HepG2 (cell line): ENCODE measurements around the gene ZNF48. TPM values are rescaled to one million over a fixed set of nuclear protein-coding genes. Genes with fewer than 3 reads are reported as not detected.

Source experiments
- HNF4G ChIP-seq, 2 experiments: sonication (generic) in 1 of 2; formaldehyde crosslinking in 1 of 2; IDR thresholded peaks; 2 replicates each; pipeline versions ENCODE4 v1.4.0 to v1.6.1; 2011 to 2020; ENCODE audit warnings: borderline replicate concordance in 2 of 2, low read depth in 2 of 2, mild to moderate bottlenecking in 2 of 2, low read length in 1 of 2, missing genetic modification reagents in 1 of 2, moderate library complexity in 1 of 2
- NFKB2 ChIP-seq: sonication (generic); formaldehyde crosslinking; IDR thresholded peaks from 2 replicates; pipeline ENCODE4 v1.4.0; 2020; ENCODE audit warnings: missing genetic modification reagents, borderline replicate concordance
- NONO ChIP-seq, 2 experiments: fragments of 450-650 bp in 1 of 2; sonication (generic) in 1 of 2; formaldehyde crosslinking in 1 of 2; IDR thresholded peaks in 1 of 2; conservative IDR thresholded peaks in 1 of 2; 2 replicates each; pipeline versions ENCODE4 v1.6.1 to v1.8.0; 2017 to 2022; ENCODE audit warnings: mild to moderate bottlenecking in 1 of 2, missing genetic modification reagents in 1 of 2, moderate library complexity in 1 of 2
- PAX8 ChIP-seq: sonication (generic); formaldehyde crosslinking; IDR thresholded peaks from 2 replicates; pipeline ENCODE4 v1.8.0; 2022; ENCODE audit warnings: mild to moderate bottlenecking, missing genetic modification reagents, borderline replicate concordance
- PHF21A ChIP-seq: sonication (generic); formaldehyde crosslinking; IDR thresholded peaks from 2 replicates; pipeline ENCODE4 v1.5.0; 2020; ENCODE audit warnings: mild to moderate bottlenecking, missing genetic modification reagents
- TBX2 ChIP-seq: sonication (generic); formaldehyde crosslinking; IDR thresholded peaks from 2 replicates; pipeline ENCODE4 v1.5.0; 2020; ENCODE audit warnings: missing genetic modification reagents, mild to moderate bottlenecking, borderline replicate concordance
- TRIM24 ChIP-seq: sonication (generic); formaldehyde crosslinking; IDR thresholded peaks from 2 replicates; pipeline ENCODE4 v1.8.0; 2022; ENCODE audit warnings: mild to moderate bottlenecking, missing genetic modification reagents
- ZBTB7B ChIP-seq: sonication (generic); formaldehyde crosslinking; IDR thresholded peaks from 2 replicates; pipeline ENCODE4 v1.4.0; 2020; ENCODE audit warnings: missing genetic modification reagents
- ZFY ChIP-seq: sonication (generic); formaldehyde crosslinking; IDR thresholded peaks from 2 replicates; pipeline ENCODE4 v1.4.0; 2020; ENCODE audit warnings: missing genetic modification reagents
- ZNF496 ChIP-seq: sonication (generic); formaldehyde crosslinking; IDR thresholded peaks from 2 replicates; pipeline ENCODE4 v1.8.1; 2023; ENCODE audit warnings: mild to moderate bottlenecking, moderate library complexity, missing genetic modification reagents; ENCODE audit not compliant: insufficient replicate concordance
- ZNF572 ChIP-seq: sonication (generic); formaldehyde crosslinking; IDR thresholded peaks from 2 replicates; pipeline ENCODE4 v1.5.1; 2020; ENCODE audit warnings: mild to moderate bottlenecking, missing genetic modification reagents
- ZNF605 ChIP-seq: sonication (generic); formaldehyde crosslinking; IDR thresholded peaks from 2 replicates; pipeline ENCODE4 v1.8.0; 2022; ENCODE audit warnings: mild to moderate bottlenecking, missing genetic modification reagents
- ZNF607 ChIP-seq: sonication (generic); formaldehyde crosslinking; IDR thresholded peaks from 2 replicates; pipeline ENCODE4 v1.5.1; 2020; ENCODE audit warnings: missing genetic modification reagents, mild to moderate bottlenecking, borderline replicate concordance
- ZNF747 ChIP-seq: sonication (generic); formaldehyde crosslinking; IDR thresholded peaks from 2 replicates; pipeline ENCODE4 v1.8.1; 2023; ENCODE audit warnings: missing genetic modification reagents, mild to moderate bottlenecking, borderline replicate concordance
- ZNF883 ChIP-seq: sonication (generic); formaldehyde crosslinking; IDR thresholded peaks from 2 replicates; pipeline ENCODE4 v1.5.1; 2020; ENCODE audit warnings: mild to moderate bottlenecking, missing genetic modification reagents; ENCODE audit errors: not compliant biosample characterization
- polyA plus RNA-seq, 8 experiments: library from polyadenylated mRNA; depleted of rRNA in 3 of 8; stranded (reverse) in 7 of 8; unstranded in 1 of 8; fragments of >200 nt; fragmentation: Illumina TruSeq in 4 of 8; extraction: Trizol in 4 of 8; gene quantifications; 2 replicates each; pipeline versions ENCODE4 v1.2.1 to v1.2.3, GENCODE V29; 2011 to 2016; ENCODE audit warnings: low read depth in 4 of 8, missing spikeins in 1 of 8, mixed read lengths in 1 of 8; ENCODE audit not compliant: insufficient read depth in 1 of 8
- total RNA-seq, 5 experiments: library from RNA; depleted of rRNA; stranded (reverse); fragments of >200 nt; fragmentation: Illumina TruSeq; extraction: Trizol; gene quantifications; 2 replicates each; pipeline ENCODE4 v1.2.3, GENCODE V29; 2016; ENCODE audit warnings: low read depth in 1 of 5
- TF ChIP-seq, protein P1 (sequence below): sonication (generic); formaldehyde crosslinking; IDR thresholded peaks from 2 replicates; pipeline ENCODE4 v1.4.0; 2020; ENCODE audit warnings: missing genetic modification reagents
- TF ChIP-seq, protein P2 (sequence below): sonication (generic); formaldehyde crosslinking; IDR thresholded peaks from 2 replicates; pipeline ENCODE4 v1.9.0; 2021; ENCODE audit warnings: missing genetic modification reagents, mild to moderate bottlenecking, borderline replicate concordance
- TF ChIP-seq, protein P3 (sequence below): sonication (generic); formaldehyde crosslinking; IDR thresholded peaks from 2 replicates; pipeline ENCODE4 v1.8.1; 2023; ENCODE audit warnings: missing genetic modification reagents, mild to moderate bottlenecking, borderline replicate concordance
- TF ChIP-seq, protein P4 (sequence below): IDR thresholded peaks from 2 replicates; pipeline ENCODE4 v1.6.1; 2016
- TF ChIP-seq, protein P5 (sequence below): sonication (generic); formaldehyde crosslinking; IDR thresholded peaks from 2 replicates; pipeline ENCODE4 v1.4.0; 2020; ENCODE audit warnings: missing genetic modification reagents

Gene ZNF48
- total and polyA plus RNA-seq, 2 of the 13 experiments (the other 11 are each of a cell fraction or from before 2014, with no cell fraction given): 9.9 to 12.3 TPM

DNA sequence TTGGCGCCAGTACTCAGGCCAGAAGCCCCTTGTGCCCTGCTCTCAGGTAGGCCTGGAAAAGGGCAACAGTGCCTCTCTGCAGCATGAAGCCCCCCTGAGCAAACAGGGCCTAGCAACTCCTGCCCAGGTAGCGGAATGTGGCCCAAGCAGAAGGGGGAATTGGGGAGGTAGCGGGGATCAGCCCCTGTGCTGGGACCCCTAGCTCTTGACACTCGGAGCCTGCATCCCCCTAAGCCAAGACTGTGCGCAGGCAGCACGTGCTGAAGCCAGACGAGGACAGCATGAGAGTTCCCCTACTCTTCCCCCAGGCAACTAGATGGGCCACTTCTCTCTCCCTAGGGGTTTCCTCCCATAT is 39.3 kb upstream of the ZNF48 start (continued):
- TF ChIP-seq, protein P1, sequence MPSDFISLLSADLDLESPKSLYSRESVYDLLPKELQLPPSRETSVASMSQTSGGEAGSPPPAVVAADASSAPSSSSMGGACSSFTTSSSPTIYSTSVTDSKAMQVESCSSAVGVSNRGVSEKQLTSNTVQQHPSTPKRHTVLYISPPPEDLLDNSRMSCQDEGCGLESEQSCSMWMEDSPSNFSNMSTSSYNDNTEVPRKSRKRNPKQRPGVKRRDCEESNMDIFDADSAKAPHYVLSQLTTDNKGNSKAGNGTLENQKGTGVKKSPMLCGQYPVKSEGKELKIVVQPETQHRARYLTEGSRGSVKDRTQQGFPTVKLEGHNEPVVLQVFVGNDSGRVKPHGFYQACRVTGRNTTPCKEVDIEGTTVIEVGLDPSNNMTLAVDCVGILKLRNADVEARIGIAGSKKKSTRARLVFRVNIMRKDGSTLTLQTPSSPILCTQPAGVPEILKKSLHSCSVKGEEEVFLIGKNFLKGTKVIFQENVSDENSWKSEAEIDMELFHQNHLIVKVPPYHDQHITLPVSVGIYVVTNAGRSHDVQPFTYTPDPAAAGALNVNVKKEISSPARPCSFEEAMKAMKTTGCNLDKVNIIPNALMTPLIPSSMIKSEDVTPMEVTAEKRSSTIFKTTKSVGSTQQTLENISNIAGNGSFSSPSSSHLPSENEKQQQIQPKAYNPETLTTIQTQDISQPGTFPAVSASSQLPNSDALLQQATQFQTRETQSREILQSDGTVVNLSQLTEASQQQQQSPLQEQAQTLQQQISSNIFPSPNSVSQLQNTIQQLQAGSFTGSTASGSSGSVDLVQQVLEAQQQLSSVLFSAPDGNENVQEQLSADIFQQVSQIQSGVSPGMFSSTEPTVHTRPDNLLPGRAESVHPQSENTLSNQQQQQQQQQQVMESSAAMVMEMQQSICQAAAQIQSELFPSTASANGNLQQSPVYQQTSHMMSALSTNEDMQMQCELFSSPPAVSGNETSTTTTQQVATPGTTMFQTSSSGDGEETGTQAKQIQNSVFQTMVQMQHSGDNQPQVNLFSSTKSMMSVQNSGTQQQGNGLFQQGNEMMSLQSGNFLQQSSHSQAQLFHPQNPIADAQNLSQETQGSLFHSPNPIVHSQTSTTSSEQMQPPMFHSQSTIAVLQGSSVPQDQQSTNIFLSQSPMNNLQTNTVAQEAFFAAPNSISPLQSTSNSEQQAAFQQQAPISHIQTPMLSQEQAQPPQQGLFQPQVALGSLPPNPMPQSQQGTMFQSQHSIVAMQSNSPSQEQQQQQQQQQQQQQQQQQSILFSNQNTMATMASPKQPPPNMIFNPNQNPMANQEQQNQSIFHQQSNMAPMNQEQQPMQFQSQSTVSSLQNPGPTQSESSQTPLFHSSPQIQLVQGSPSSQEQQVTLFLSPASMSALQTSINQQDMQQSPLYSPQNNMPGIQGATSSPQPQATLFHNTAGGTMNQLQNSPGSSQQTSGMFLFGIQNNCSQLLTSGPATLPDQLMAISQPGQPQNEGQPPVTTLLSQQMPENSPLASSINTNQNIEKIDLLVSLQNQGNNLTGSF: no peak
- TF ChIP-seq NONO (IDR thresholded peaks at IDR 0.05) (no peak), NONO (CRISPR knock-in tag; conservative IDR thresholded peaks at IDR 0.05) (no peak), ZFY (CRISPR knock-in tag) (peak; percentile 37), ZNF883 (CRISPR knock-in tag) (no peak), PHF21A (CRISPR knock-in tag) (no peak), ZNF747 (CRISPR knock-in tag) (no peak), ZNF572 (CRISPR knock-in tag) (no peak), ZNF496 (CRISPR knock-in tag) (no peak), TBX2 (CRISPR knock-in tag) (no peak; the same call in 1 of the 2 replicates), HNF4G (IDR thresholded peaks at IDR 0.05; ENCODE audit: borderline replicate concordance, low read depth, low read length) (no peak), HNF4G (CRISPR knock-in tag; IDR thresholded peaks at IDR 0.05; ENCODE audit: borderline replicate concordance, low read depth) (no peak), NFKB2 (CRISPR knock-in tag) (0 out of 2 replicates have a peak, but pooled peaks have one; percentile 13), ZNF607 (no peak), ZNF605 (CRISPR knock-in tag) (no peak), ZBTB7B (CRISPR knock-in tag) (no peak), TRIM24 (no peak), PAX8 (no peak)
- TF ChIP-seq, protein P2, sequence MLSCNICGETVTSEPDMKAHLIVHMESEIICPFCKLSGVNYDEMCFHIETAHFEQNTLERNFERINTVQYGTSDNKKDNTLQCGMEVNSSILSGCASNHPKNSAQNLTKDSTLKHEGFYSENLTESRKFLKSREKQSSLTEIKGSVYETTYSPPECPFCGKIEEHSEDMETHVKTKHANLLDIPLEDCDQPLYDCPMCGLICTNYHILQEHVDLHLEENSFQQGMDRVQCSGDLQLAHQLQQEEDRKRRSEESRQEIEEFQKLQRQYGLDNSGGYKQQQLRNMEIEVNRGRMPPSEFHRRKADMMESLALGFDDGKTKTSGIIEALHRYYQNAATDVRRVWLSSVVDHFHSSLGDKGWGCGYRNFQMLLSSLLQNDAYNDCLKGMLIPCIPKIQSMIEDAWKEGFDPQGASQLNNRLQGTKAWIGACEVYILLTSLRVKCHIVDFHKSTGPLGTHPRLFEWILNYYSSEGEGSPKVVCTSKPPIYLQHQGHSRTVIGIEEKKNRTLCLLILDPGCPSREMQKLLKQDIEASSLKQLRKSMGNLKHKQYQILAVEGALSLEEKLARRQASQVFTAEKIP (CRISPR knock-in tag): no peak
- TF ChIP-seq, protein P3, sequence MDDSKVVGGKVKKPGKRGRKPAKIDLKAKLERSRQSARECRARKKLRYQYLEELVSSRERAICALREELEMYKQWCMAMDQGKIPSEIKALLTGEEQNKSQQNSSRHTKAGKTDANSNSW (CRISPR knock-in tag): no peak; the same call in 1 of the 2 replicates
- TF ChIP-seq, protein P4, sequence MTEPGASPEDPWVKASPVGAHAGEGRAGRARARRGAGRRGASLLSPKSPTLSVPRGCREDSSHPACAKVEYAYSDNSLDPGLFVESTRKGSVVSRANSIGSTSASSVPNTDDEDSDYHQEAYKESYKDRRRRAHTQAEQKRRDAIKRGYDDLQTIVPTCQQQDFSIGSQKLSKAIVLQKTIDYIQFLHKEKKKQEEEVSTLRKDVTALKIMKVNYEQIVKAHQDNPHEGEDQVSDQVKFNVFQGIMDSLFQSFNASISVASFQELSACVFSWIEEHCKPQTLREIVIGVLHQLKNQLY (CRISPR knock-in tag): no peak
- TF ChIP-seq, protein P5, sequence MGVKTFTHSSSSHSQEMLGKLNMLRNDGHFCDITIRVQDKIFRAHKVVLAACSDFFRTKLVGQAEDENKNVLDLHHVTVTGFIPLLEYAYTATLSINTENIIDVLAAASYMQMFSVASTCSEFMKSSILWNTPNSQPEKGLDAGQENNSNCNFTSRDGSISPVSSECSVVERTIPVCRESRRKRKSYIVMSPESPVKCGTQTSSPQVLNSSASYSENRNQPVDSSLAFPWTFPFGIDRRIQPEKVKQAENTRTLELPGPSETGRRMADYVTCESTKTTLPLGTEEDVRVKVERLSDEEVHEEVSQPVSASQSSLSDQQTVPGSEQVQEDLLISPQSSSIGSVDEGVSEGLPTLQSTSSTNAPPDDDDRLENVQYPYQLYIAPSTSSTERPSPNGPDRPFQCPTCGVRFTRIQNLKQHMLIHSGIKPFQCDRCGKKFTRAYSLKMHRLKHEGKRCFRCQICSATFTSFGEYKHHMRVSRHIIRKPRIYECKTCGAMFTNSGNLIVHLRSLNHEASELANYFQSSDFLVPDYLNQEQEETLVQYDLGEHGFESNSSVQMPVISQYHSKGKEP (CRISPR knock-in tag): no peak
